8988T (cell line): ENCODE data around the gene FIZ1.

Source experiments
- DNase-seq: peaks from one replicate; pipeline ENCODE4 v3.0.0; 2011

FIZ1 gene

GRCh38 chr19:55599468-55599841, at the start of gene FIZ1:
Gene FIZ1 (minus strand): TSS chr19:55599517. CDS start chr19:55597865, 1,652 bp downstream.
- peak; percentile 78 for DNase-seq

- no peak for DNase-seq
Measured at GRCh38 chr19:55648585-55649267, 49.4 kb upstream of the FIZ1 start.

- DNase-seq: no peak
Measured at GRCh38 chr19:55647732-55648584, 48.6 kb upstream of the FIZ1 start, which contains the start of gene CCDC106. Gene CCDC106 (plus strand): TSS chr19:55648212. CDS start chr19:55649047, 835 bp downstream.

GRCh38 chr19:55646889-55647731, 47.8 kb upstream of the FIZ1 start:
- no peak for DNase-seq

GRCh38 chr19:55645512-55645881, 46.2 kb upstream of the FIZ1 start:
- DNase-seq: no peak

GRCh38 chr19:55644842-55645511, 45.7 kb upstream of the FIZ1 start:
- DNase-seq: no peak

GRCh38 chr19:55644191-55644833, 45.0 kb upstream of the FIZ1 start:
- no peak for DNase-seq

GRCh38 chr19:55643887-55644176, 44.5 kb upstream of the FIZ1 start:
- no peak for DNase-seq

GRCh38 chr19:55643003-55643886, 43.9 kb upstream of the FIZ1 start, which contains the start of gene ZNF581:
Gene ZNF581 (plus strand): TSS chr19:55643649. CDS start chr19:55644572, 923 bp downstream.
- peak; percentile 83 for DNase-seq

- DNase-seq: no peak
Measured at GRCh38 chr19:55642153-55643002, 43.1 kb upstream of the FIZ1 start.

- no peak for DNase-seq
Measured at GRCh38 chr19:55641426-55642152, 42.3 kb upstream of the FIZ1 start.

GRCh38 chr19:55640577-55641425, 41.5 kb upstream of the FIZ1 start, which contains the start of gene ZNF580:
Gene ZNF580 (plus strand): TSS chr19:55641002. CDS start chr19:55642509, 1,507 bp downstream.
- no peak for DNase-seq

- no peak for DNase-seq
Measured at GRCh38 chr19:55640043-55640576, 40.8 kb upstream of the FIZ1 start.

- no peak for DNase-seq
Measured at GRCh38 chr19:55638864-55639359, 39.6 kb upstream of the FIZ1 start.

GRCh38 chr19:55637534-55637933, 38.2 kb upstream of the FIZ1 start:
- DNase-seq: no peak

- no peak for DNase-seq
Measured at GRCh38 chr19:55636723-55637122, 37.4 kb upstream of the FIZ1 start.

GRCh38 chr19:55635856-55636440, 36.6 kb upstream of the FIZ1 start:
- DNase-seq: no peak

GRCh38 chr19:55635334-55635717, 36.0 kb upstream of the FIZ1 start:
- DNase-seq: no peak
